GM12891 (cell line): ENCODE results near the gene CD164L2.

Experiments used
- DNase-seq: peaks from one replicate; pipeline ENCODE4 v3.0.0; 2011; ENCODE audit warnings: low spot score; ENCODE audit not compliant: insufficient read length
- FAIRE-seq: peaks from 2 replicates; lab custom pipeline; 2011; peaks lifted over from hg19 to GRCh38; lab: Jason Lieb, UNC
- PAX5 ChIP-seq: IDR thresholded peaks from 2 replicates; pipeline ENCODE4 v1.6.1; 2011; ENCODE audit warnings: low read length, moderate library complexity, mild to moderate bottlenecking; ENCODE audit not compliant: insufficient read depth, severe bottlenecking
- POLR2A ChIP-seq: IDR thresholded peaks from 2 replicates; pipeline ENCODE4 v1.6.1; 2011; ENCODE audit warnings: low read depth, low read length, control low read depth
- POLR2AphosphoS5 ChIP-seq: IDR thresholded peaks from 2 replicates; pipeline ENCODE4 v1.6.1; 2011; ENCODE audit warnings: low read depth, low read length, control low read depth
- POU2F2 ChIP-seq: IDR thresholded peaks from 2 replicates; pipeline ENCODE4 v1.6.1; 2011; ENCODE audit warnings: low read depth, mild to moderate bottlenecking, control low read depth, low read length, moderate library complexity
- SPI1 ChIP-seq: IDR thresholded peaks from 2 replicates; pipeline ENCODE4 v1.6.1; 2011; ENCODE audit warnings: low read depth, low read length, control low read depth
- TAF1 ChIP-seq: IDR thresholded peaks from 2 replicates; pipeline ENCODE4 v1.6.1; 2011; ENCODE audit warnings: low read depth, low read length, control low read depth

Gene CD164L2

GRCh38 chr1:27383661-27384060, 528 bp upstream of the CD164L2 start:
- FAIRE-seq (no peak), DNase-seq (no peak)
- no peak for TF ChIP-seq POLR2A
- TF ChIP-seq SPI1: no peak
- no peak for TF ChIP-seq POU2F2

GRCh38 chr1:27381969-27382762, 967 bp downstream of the CD164L2 start:
- no peak for DNase-seq
- TF ChIP-seq POU2F2 (no peak), POLR2A (no peak), TAF1 (no peak), SPI1 (no peak), POLR2AphosphoS5 (no peak), PAX5 (no peak)
- FAIRE-seq: no peak

DNA sequence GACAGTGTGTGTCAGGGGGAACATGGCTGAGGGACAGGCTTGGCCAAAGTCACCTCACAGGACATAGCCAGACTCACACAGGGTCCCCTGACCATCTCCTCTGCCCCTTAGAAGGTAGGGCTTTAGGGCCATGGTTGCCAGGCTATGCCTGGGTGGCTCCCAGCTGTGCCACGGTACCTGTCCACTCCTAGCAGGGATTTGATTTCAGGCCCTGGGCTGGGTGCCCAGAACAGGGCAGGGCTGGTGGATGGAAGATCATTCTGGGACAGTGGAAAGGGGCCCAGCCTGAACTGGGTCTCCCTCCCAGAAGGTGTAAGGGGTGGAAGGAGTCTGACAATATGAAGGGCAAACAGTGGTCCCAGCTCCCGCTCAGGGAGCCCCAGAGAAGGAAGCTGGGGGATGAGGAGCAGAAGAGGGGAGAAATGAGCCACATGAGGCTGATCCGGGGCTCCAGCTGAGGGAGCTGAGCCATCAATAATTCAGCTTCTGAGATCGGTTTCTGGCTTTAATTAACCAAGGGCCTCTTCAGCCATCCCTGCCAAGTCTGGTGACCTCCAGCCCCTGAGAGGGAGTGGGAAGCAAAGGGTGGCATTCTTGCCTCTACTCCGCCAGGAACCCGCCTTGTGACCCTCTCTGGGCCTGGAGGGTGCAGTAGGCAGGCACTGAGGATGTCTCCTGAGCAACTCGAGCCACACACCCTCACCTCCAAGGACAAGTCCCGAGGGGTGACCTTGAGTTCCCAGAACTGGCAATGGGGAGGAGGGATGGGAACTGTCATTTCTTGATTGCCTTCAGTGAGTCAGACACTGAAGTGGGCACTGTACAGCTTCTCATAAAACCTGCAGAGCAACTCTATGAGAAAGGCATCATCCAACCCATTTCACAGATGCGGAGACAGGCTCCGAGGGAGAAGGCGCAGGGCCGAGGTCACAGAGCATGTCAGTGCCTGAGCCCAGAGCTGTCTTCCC, 2.1 kb downstream of the CD164L2 start:
- no peak for FAIRE-seq
- DNase-seq: no peak
- no peak for TF ChIP-seq PAX5
- TF ChIP-seq POLR2AphosphoS5: no peak
- TF ChIP-seq TAF1: no peak
- no peak for TF ChIP-seq SPI1
- no peak for TF ChIP-seq POLR2A
- no peak for TF ChIP-seq POU2F2

- DNase-seq (no peak), FAIRE-seq (no peak)
- TF ChIP-seq POLR2AphosphoS5 (no peak), TAF1 (no peak), POU2F2 (no peak), POLR2A (no peak), SPI1 (no peak), PAX5 (no peak)
Measured at GRCh38 chr1:27380224-27380623, 2.9 kb downstream of the CD164L2 start.

- FAIRE-seq: no peak
- DNase-seq: no peak
- TF ChIP-seq POU2F2: no peak
- TF ChIP-seq PAX5: no peak
- no peak for TF ChIP-seq POLR2A
- no peak for TF ChIP-seq TAF1
Measured at GRCh38 chr1:27379564-27380122, 3.5 kb downstream of the CD164L2 start.

DNA sequence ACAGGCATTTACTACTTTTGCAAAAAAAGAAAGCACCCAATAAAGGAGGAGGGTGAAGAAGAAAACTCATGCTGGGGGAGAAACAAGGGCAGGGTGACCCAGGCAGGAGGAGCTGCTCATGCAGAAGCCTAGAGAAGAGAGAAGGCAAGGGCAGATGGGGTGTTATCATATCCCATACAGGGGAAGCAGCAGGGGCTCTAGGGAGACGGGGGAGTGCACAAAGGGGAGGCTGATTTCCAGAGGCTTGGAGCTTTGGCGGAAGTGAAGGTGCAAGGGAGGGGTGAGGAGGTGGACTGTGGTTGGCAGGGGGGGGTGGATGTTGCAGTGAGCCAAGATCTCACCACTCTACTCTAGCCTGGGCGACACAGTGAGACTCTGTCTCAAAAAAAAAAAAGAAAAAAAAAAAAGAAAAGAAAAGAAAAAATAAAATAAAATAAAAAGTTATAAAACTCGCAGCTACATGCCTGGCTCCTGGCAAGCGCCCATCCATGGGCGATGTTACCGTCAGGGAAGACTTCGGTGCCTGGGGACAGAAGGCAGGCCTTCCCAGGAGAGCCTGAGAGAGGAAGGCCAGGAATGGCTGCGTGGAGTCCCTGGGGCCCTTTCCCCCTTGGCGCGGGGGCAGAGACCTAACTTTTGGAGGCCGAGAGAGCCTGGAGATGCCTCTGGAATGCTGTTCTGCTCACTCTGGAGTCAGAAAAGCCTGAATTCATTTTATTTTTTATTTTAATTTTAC, 5.2 kb downstream of the CD164L2 start:
- DNase-seq (no peak), FAIRE-seq (no peak)
- no peak for TF ChIP-seq POU2F2
- TF ChIP-seq PAX5: no peak
- no peak for TF ChIP-seq POLR2AphosphoS5
- no peak for TF ChIP-seq TAF1
- no peak for TF ChIP-seq POLR2A
- TF ChIP-seq SPI1: no peak

DNA sequence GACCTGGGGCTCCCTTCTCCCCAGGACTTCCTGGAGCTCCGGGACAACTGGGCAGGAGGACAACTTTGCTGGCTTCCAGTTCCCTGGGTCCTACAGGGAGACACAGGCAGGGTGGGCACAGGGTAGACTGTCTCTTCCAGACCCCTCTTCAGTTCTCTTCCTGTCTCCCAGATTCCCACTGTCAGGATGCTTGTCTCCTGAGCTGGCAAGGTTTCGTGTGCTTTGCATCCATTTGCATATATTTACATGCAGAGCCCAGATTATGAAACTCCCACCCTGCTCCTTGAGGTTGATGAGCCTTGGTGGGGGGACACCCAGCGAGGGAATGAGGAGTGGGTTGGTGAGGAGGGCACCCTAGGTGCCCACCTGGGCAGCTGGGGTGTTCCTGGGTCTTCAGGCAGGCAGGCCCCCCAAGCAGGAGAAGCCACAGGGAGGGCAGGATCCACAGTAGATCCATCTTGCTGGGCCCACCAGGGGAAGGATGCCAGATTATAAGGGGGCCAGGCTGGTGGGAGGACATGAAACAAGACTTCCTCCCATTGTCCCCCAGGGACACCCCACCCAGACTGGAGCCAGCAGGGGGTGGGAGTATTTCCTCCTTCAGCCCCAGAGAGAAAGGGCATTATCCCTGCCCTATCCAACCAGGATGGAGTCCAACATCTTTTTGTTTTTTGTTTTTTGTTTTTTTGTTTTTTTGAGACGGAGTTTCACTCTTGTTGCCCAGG, 8.6 kb downstream of the CD164L2 start, which contains the start of gene FCN3:
TSS of gene FCN3 (minus strand) at position 463 of the 725 bp plus-strand sequence. CDS start at position 457, 6 bp downstream.
- no peak for FAIRE-seq
- no peak for DNase-seq
- TF ChIP-seq TAF1 (no peak), POU2F2 (no peak), POLR2A (no peak), SPI1 (no peak), PAX5 (no peak), POLR2AphosphoS5 (no peak)
